HG03095 (cell line): ENCODE data around the gene ERFE.

Experiments
- ATAC-seq: cut with Tn5 transposase; IDR thresholded peaks from one replicate; pipeline ENCODE4 v1.9.1; 2021; ENCODE audit warnings: moderate library complexity; ENCODE audit not compliant: unreplicated experiment

ERFE gene

GRCh38 chr2:238203973-238204683 is 45.4 kb downstream of the ERFE start:
- no peak for ATAC-seq

DNA sequence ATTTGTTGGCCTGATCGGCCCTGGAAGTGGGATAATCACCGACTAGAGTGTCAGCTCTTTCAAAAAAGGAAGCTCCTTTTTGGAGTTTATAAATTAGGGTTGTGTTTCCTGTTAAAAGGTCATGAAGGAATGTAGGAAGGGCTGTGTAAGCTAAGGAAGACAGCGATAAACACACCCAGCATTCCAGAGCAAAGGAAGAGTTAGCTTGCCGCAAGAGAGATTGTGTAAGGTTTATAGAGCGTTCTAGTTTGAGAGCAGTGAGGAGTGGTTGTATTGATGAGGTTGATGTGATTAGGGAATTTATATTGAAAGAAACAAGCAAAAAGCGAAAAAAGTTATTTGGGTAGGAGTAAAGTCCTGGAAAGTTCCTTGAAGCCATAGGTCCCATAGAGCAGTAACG is 48.2 kb downstream of the ERFE start:
- ATAC-seq, result no peak

DNA sequence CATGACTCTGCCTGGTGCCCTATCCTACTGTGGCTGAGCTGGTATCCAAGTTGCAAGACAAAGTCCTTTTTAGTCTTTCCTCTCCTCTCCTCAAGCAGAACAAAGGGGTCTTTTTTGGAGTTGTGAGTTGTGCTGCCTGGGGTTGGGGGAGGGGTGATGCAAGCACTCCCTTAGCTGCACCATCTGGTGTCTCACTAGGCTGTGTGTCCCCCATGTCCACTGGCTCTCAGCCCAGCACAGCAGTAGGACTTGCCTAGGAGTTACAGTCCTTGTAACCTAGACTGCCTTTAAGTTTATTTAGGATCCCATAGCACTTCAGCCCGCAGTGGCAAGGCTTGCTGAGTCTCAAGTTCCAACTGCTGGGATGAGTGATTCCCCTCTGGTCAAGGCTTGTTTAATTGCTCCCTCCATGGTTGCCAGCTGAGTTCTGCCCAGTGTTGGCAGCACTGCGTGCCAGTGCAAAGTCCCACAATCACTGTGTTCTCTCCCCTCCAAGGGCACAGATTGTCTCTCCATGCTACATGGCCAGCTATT is 57.9 kb downstream of the ERFE start:
- ATAC-seq, result no peak
